Hepatocyte (in vitro differentiated cells): ENCODE measurements around the gene SHROOM4.

ENCODE experiments used
- CTCF ChIP-seq: fragments of 200-600 bp; sonication (generic); IDR thresholded peaks from 2 replicates; pipeline ENCODE4 v1.5.1; 2016; ENCODE audit warnings: antibody characterized with exemption, mild to moderate bottlenecking; ENCODE audit not compliant: poor library complexity
- EZH2 ChIP-seq: fragments of 200-600 bp; sonication (generic); IDR thresholded peaks from 2 replicates; pipeline ENCODE4 v1.6.1; 2016; ENCODE audit warnings: antibody characterized with exemption, mild to moderate bottlenecking, borderline replicate concordance

- TF ChIP-seq CTCF (no peak), EZH2 (no peak)
Observed at GRCh38 chrX:50839730-50840129, 25.7 kb upstream of the SHROOM4 start.
